CD8-positive, alpha-beta memory T cell (primary cell): ENCODE results near the gene MAGEF1. TPM values are rescaled to one million over a fixed set of nuclear protein-coding genes. Genes with fewer than 3 reads are reported as not detected.

Experiments
- CTCF ChIA-PET: fragments of 350-600 bp; sonication (Branson Sonifier 250); formaldehyde crosslinking; loops from one replicate; lab custom pipeline; 2021; ENCODE audit warnings: antibody characterized with exemption; lab: Charles Lee
- POLR2A ChIA-PET: fragments of 350-600 bp; sonication (Branson Sonifier 250); formaldehyde crosslinking; loops from one replicate; lab custom pipeline; 2021; ENCODE audit warnings: antibody characterized with exemption; lab: Charles Lee
- DNase-seq, 5 donors: peaks; one replicate each; pipeline versions ENCODE4 v3.0.0 to v3.0.0-alpha.2; 2020 to 2022; ENCODE audit warnings: mixed read lengths in 1 of 5
- H3K27ac ChIP-seq: one replicate; pipeline ENCODE4 v1.7.0; 2013; ENCODE audit warnings: low read depth, mild to moderate bottlenecking, low read length, moderate library complexity
- H3K27me3 ChIP-seq: 2 replicates; pipeline ENCODE4 v1.7.0; 2013; ENCODE audit warnings: low read length, mild to moderate bottlenecking; ENCODE audit not compliant: insufficient read depth, poor library complexity, severe bottlenecking
- H3K36me3 ChIP-seq: 2 replicates; pipeline ENCODE4 v1.7.0; 2013; ENCODE audit warnings: mild to moderate bottlenecking, low read length, moderate library complexity; ENCODE audit not compliant: insufficient read depth
- H3K4me1 ChIP-seq: 2 replicates; pipeline ENCODE4 v1.7.0; 2013; ENCODE audit warnings: mild to moderate bottlenecking, low read length, moderate library complexity; ENCODE audit not compliant: insufficient read depth
- H3K4me3 ChIP-seq: 2 replicates; pipeline ENCODE4 v1.7.0; 2013; ENCODE audit warnings: mild to moderate bottlenecking, low read length
- H3K9me3 ChIP-seq: 2 replicates; pipeline ENCODE4 v1.7.0; 2013; ENCODE audit warnings: mild to moderate bottlenecking, low read length
- H3K27ac Mint-ChIP-seq, 8 donors: one replicate each; pipeline ENCODE4 v1.8.0; 2020 to 2021; ENCODE audit warnings: mixed read lengths in 8 of 8, mild to moderate bottlenecking in 6 of 8, inconsistent platforms in 3 of 8, moderate library complexity in 3 of 8
- H3K27me3 Mint-ChIP-seq, 2 donors: one replicate each; pipeline ENCODE4 v1.8.0; 2020 to 2021; ENCODE audit warnings: mixed read lengths in 2 of 2, mild to moderate bottlenecking in 1 of 2, moderate library complexity in 1 of 2
- H3K36me3 Mint-ChIP-seq, 3 donors: one replicate each; pipeline ENCODE4 v1.8.0; 2020 to 2021; ENCODE audit warnings: mixed read lengths in 3 of 3, inconsistent platforms in 1 of 3, mild to moderate bottlenecking in 1 of 3
- H3K4me1 Mint-ChIP-seq, 3 donors: one replicate each; pipeline ENCODE4 v1.8.0; 2020 to 2021; ENCODE audit warnings: mixed read lengths in 3 of 3, inconsistent platforms in 1 of 3, mild to moderate bottlenecking in 1 of 3
- H3K4me3 Mint-ChIP-seq, 7 donors: one replicate each; pipeline ENCODE4 v1.8.0; 2020 to 2021; ENCODE audit warnings: mixed read lengths in 7 of 7, mild to moderate bottlenecking in 6 of 7, moderate library complexity in 4 of 7, inconsistent platforms in 2 of 7
- H3K9me3 Mint-ChIP-seq, 5 donors: one replicate each; pipeline ENCODE4 v1.8.0; 2020 to 2022; ENCODE audit warnings: mixed read lengths in 5 of 5, mild to moderate bottlenecking in 3 of 5, moderate library complexity in 2 of 5, inconsistent platforms in 1 of 5
- polyA plus RNA-seq: library from polyadenylated mRNA; unstranded; fragments of 300-500 nt; fragmentation: Illumina TruSeq; gene quantifications from one replicate; pipeline ENCODE4 v1.2.3, GENCODE V29; 2021
- total RNA-seq, 2 experiments: library from RNA; stranded (reverse); gene quantifications; one replicate each; pipeline ENCODE4 v1.2.3, GENCODE V29; 2021

Gene MAGEF1
- total and polyA plus RNA-seq, 3 experiments from 2014 or later: 14.5 to 25.0 (median 24.5) TPM

- ChIA-PET POLR2A (no interaction called here), CTCF (no interaction called here)
- Histone ChIP-seq H3K27me3 (no peaks in the 10 kb centered on the region), H3K4me3 (no peak overlapping the region), H3K9me3 (no peaks in the 10 kb centered on the region), H3K36me3 (no peaks in the 10 kb centered on the region), H3K27ac (no peak overlapping the region), H3K4me1 (no peaks in the 10 kb centered on the region)
- no peaks in the 10 kb centered on the region for H3K9me3 Mint-ChIP-seq
- no peak overlapping the region for H3K27ac Mint-ChIP-seq
- no peaks in the 10 kb centered on the region for H3K4me1 Mint-ChIP-seq
- H3K4me3 Mint-ChIP-seq: no peak overlapping the region
- peaks cover 17 to 20% of the 10 kb centered on the region in 2 donors for H3K27me3 Mint-ChIP-seq
- DNase-seq: no peak
- no peaks in the 10 kb centered on the region for H3K36me3 Mint-ChIP-seq
These were observed 14.0 kb downstream of the MAGEF1 start for GRCh38 chr3:184697845-184698244.

GRCh38 chr3:184696697-184697096, 15.2 kb downstream of the MAGEF1 start:
- Mint-ChIP-seq H3K4me1 (no peaks in the 10 kb centered on the region), H3K36me3 (no peaks in the 10 kb centered on the region), H3K9me3 (no peaks in the 10 kb centered on the region), H3K4me3 (peak overlapping the region in 1 of 7 donors; percentile 21), H3K27ac (peak overlapping the region in 1 of 8 donors; percentile 11), H3K27me3 (peaks cover 15 to 18% of the 10 kb centered on the region in 2 donors)
- no peak overlapping the region for H3K4me3 ChIP-seq
- ChIA-PET CTCF (no interaction called here), POLR2A (no interaction called here)
- H3K9me3 ChIP-seq: no peaks in the 10 kb centered on the region
- H3K36me3 ChIP-seq: no peaks in the 10 kb centered on the region
- no peak for DNase-seq
- no peaks in the 10 kb centered on the region for H3K4me1 ChIP-seq
- H3K27me3 ChIP-seq: no peaks in the 10 kb centered on the region
- H3K27ac ChIP-seq: no peak overlapping the region

- Histone ChIP-seq H3K27ac (no peak overlapping the region), H3K36me3 (no peaks in the 10 kb centered on the region), H3K9me3 (no peaks in the 10 kb centered on the region), H3K27me3 (no peaks in the 10 kb centered on the region), H3K4me3 (no peak overlapping the region), H3K4me1 (no peaks in the 10 kb centered on the region)
- POLR2A ChIA-PET: no interaction called here
- no peak for DNase-seq
- no peaks in the 10 kb centered on the region for H3K36me3 Mint-ChIP-seq
- peaks cover 14 to 23% of the 10 kb centered on the region in 2 donors for H3K27me3 Mint-ChIP-seq
- peaks cover 0 to 2% (median 0%) of the 10 kb centered on the region in 5 donors for H3K9me3 Mint-ChIP-seq
- no peak overlapping the region for H3K4me3 Mint-ChIP-seq
- peak overlapping the region in 1 of 8 donors; percentile 44 for H3K27ac Mint-ChIP-seq
- H3K4me1 Mint-ChIP-seq: no peaks in the 10 kb centered on the region
- CTCF ChIA-PET: interaction anchor here (0.8 kb wide), 1 partner anchor 30 kb away, joined by 3 read pairs; no protein-coding TSS in a partner anchor
These were observed 17.1 kb downstream of the MAGEF1 start for GRCh38 chr3:184694716-184695115.

GRCh38 chr3:184694133-184694665, 17.7 kb downstream of the MAGEF1 start:
- Histone ChIP-seq H3K36me3 (no peaks in the 10 kb centered on the region), H3K4me1 (no peaks in the 10 kb centered on the region), H3K27ac (no peak overlapping the region), H3K4me3 (no peak overlapping the region), H3K27me3 (no peaks in the 10 kb centered on the region), H3K9me3 (no peaks in the 10 kb centered on the region)
- DNase-seq: no peak
- H3K4me3 Mint-ChIP-seq: no peak overlapping the region
- CTCF ChIA-PET: no interaction called here
- peaks cover 0 to 2% (median 0%) of the 10 kb centered on the region in 5 donors for H3K9me3 Mint-ChIP-seq
- H3K36me3 Mint-ChIP-seq: no peaks in the 10 kb centered on the region
- POLR2A ChIA-PET: no interaction called here
- peak overlapping the region in 1 of 8 donors; percentile 11 for H3K27ac Mint-ChIP-seq
- no peaks in the 10 kb centered on the region for H3K4me1 Mint-ChIP-seq
- H3K27me3 Mint-ChIP-seq: peaks cover 17 to 26% of the 10 kb centered on the region in 2 donors

- no peak overlapping the region for H3K27ac ChIP-seq
- ChIA-PET CTCF (no interaction called here), POLR2A (no interaction called here)
- no peak for DNase-seq
- no peaks in the 10 kb centered on the region for H3K9me3 ChIP-seq
- Mint-ChIP-seq H3K4me3 (no peak overlapping the region), H3K36me3 (no peaks in the 10 kb centered on the region), H3K27ac (no peak overlapping the region), H3K4me1 (no peaks in the 10 kb centered on the region), H3K9me3 (peaks cover 0 to 2% (median 0%) of the 10 kb centered on the region in 5 donors), H3K27me3 (peaks cover 17 to 29% of the 10 kb centered on the region in 2 donors)
- no peak overlapping the region for H3K4me3 ChIP-seq
- no peaks in the 10 kb centered on the region for H3K4me1 ChIP-seq
- no peaks in the 10 kb centered on the region for H3K27me3 ChIP-seq
- no peaks in the 10 kb centered on the region for H3K36me3 ChIP-seq
These were observed 18.6 kb downstream of the MAGEF1 start for GRCh38 chr3:184693011-184693975.

- no peaks in the 10 kb centered on the region for H3K4me1 ChIP-seq
- H3K36me3 Mint-ChIP-seq: no peaks in the 10 kb centered on the region
- H3K4me3 ChIP-seq: no peak overlapping the region
- H3K9me3 ChIP-seq: no peaks in the 10 kb centered on the region
- CTCF ChIA-PET: no interaction called here
- H3K27ac Mint-ChIP-seq: no peak overlapping the region
- H3K36me3 ChIP-seq: no peaks in the 10 kb centered on the region
- no peak overlapping the region for H3K4me3 Mint-ChIP-seq
- peaks cover 0 to 2% (median 0%) of the 10 kb centered on the region in 3 donors for H3K4me1 Mint-ChIP-seq
- H3K9me3 Mint-ChIP-seq: peaks cover 0 to 2% (median 0%) of the 10 kb centered on the region in 5 donors
- peaks cover 11 to 24% of the 10 kb centered on the region in 2 donors for H3K27me3 Mint-ChIP-seq
- H3K27me3 ChIP-seq: no peaks in the 10 kb centered on the region
- POLR2A ChIA-PET: no interaction called here
- DNase-seq: no peak
- H3K27ac ChIP-seq: no peak overlapping the region
These were observed 20.2 kb downstream of the MAGEF1 start for GRCh38 chr3:184691397-184692231.

- CTCF ChIA-PET: interaction anchor here (2.5 kb wide), 1 partner anchor 129 kb away, joined by 6 read pairs; the partner anchor contains the start of gene EPHB3
- Mint-ChIP-seq H3K4me3 (no peak overlapping the region), H3K9me3 (peaks cover 0 to 2% (median 0%) of the 10 kb centered on the region in 5 donors), H3K27ac (no peak overlapping the region), H3K4me1 (peaks cover 0 to 2% (median 0%) of the 10 kb centered on the region in 3 donors), H3K27me3 (peaks cover 14 to 24% of the 10 kb centered on the region in 2 donors), H3K36me3 (no peaks in the 10 kb centered on the region)
- Histone ChIP-seq H3K4me1 (no peaks in the 10 kb centered on the region), H3K4me3 (no peak overlapping the region), H3K27me3 (peaks cover 5% of the 10 kb centered on the region), H3K9me3 (no peaks in the 10 kb centered on the region), H3K36me3 (no peaks in the 10 kb centered on the region), H3K27ac (no peak overlapping the region)
- no peak for DNase-seq
- POLR2A ChIA-PET: no interaction called here
These were observed 21.5 kb downstream of the MAGEF1 start for GRCh38 chr3:184690192-184690883.
